PC-9 (cell line): ENCODE data around the gene SFI1.

Source experiments
- EZH2 ChIP-seq: fragments of 200-600 bp; sonication (generic); IDR thresholded peaks from 2 replicates; pipeline ENCODE4 v1.8.0; 2017; ENCODE audit warnings: antibody characterized with exemption, low read depth
- TF ChIP-seq, protein P1 (sequence below): fragments of 200-600 bp; sonication (generic); conservative IDR thresholded peaks from 2 replicates; pipeline ENCODE4 v1.6.1; 2017; ENCODE audit warnings: mixed run types, antibody characterized with exemption, mild to moderate bottlenecking, moderate library complexity

- no peak for TF ChIP-seq EZH2
- TF ChIP-seq, protein P1, sequence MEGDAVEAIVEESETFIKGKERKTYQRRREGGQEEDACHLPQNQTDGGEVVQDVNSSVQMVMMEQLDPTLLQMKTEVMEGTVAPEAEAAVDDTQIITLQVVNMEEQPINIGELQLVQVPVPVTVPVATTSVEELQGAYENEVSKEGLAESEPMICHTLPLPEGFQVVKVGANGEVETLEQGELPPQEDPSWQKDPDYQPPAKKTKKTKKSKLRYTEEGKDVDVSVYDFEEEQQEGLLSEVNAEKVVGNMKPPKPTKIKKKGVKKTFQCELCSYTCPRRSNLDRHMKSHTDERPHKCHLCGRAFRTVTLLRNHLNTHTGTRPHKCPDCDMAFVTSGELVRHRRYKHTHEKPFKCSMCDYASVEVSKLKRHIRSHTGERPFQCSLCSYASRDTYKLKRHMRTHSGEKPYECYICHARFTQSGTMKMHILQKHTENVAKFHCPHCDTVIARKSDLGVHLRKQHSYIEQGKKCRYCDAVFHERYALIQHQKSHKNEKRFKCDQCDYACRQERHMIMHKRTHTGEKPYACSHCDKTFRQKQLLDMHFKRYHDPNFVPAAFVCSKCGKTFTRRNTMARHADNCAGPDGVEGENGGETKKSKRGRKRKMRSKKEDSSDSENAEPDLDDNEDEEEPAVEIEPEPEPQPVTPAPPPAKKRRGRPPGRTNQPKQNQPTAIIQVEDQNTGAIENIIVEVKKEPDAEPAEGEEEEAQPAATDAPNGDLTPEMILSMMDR, result no peak
Observed at GRCh38 chr22:31475800-31476199, 20.5 kb upstream of the SFI1 start.
